Hepatocyte (in vitro differentiated cells): ENCODE results near the gene ST3GAL5.

ENCODE experiments used
- EZH2phosphoT487 ChIP-seq: fragments of 200-600 bp; sonication (generic); IDR thresholded peaks from one replicate; pipeline ENCODE4 v1.6.1; 2018; ENCODE audit warnings: antibody characterized with exemption, mild to moderate bottlenecking, low read depth, moderate library complexity; ENCODE audit not compliant: unreplicated experiment, severe bottlenecking
- TF ChIP-seq, protein P1 (sequence below): fragments of 200-600 bp; sonication (generic); IDR thresholded peaks from 2 replicates; pipeline ENCODE4 v1.5.1; 2016; ENCODE audit warnings: antibody characterized with exemption, mild to moderate bottlenecking; ENCODE audit not compliant: poor library complexity

DNA sequence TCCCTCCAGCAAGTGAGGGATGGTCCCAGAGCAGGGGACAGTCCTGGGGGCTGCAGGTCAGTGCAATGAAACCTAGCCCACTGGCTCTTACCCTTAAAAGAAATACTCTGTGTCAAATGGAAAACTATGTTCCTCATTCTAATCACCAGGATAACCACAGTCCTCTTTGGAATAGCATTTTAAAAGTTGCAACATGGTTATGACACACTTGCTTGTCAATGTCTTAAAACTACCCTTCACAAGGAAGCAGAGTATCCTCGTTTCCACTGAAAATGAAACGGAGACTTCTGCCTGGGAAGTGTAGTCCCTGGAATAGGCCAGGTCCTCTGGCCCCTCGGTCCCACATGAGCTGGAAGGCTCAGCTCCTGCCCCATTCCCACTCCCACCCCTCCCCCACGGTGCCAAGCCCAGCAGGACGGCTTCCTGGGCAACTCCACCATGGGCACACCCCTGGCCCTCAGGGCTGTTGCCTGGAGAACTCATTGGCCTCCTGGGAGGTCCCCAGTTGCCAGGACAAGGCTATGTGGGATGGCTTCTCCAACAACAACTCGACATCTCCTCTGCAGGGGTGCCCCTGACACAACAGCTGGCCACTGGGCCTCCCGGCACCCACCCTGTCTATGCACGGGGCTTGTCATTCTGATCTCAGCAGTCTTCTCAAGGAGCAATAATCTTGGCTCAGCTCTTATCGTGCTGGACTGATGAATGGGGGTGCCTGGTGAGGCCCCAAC, 38.3 kb upstream of the ST3GAL5 start:
- TF ChIP-seq, protein P1, sequence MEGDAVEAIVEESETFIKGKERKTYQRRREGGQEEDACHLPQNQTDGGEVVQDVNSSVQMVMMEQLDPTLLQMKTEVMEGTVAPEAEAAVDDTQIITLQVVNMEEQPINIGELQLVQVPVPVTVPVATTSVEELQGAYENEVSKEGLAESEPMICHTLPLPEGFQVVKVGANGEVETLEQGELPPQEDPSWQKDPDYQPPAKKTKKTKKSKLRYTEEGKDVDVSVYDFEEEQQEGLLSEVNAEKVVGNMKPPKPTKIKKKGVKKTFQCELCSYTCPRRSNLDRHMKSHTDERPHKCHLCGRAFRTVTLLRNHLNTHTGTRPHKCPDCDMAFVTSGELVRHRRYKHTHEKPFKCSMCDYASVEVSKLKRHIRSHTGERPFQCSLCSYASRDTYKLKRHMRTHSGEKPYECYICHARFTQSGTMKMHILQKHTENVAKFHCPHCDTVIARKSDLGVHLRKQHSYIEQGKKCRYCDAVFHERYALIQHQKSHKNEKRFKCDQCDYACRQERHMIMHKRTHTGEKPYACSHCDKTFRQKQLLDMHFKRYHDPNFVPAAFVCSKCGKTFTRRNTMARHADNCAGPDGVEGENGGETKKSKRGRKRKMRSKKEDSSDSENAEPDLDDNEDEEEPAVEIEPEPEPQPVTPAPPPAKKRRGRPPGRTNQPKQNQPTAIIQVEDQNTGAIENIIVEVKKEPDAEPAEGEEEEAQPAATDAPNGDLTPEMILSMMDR: no peak
- TF ChIP-seq EZH2phosphoT487: no peak
